Daoy (cell line): ENCODE data around the gene CEACAM19. TPM values are rescaled to one million over a fixed set of nuclear protein-coding genes. Genes with fewer than 3 reads are reported as not detected.
"Not testable (repeated sequence)": the region's sequence is repeated elsewhere in the genome, so short reads cannot be mapped to it uniquely, and the experiment has no call there.

ENCODE experiments used
- DNase-seq: peaks from one replicate; pipeline ENCODE4 v3.0.0-alpha.2; 2015; ENCODE audit warnings: low read depth
- total RNA-seq: library from RNA; depleted of rRNA; stranded (reverse); fragments of >200 nt; shearing (Covaris generic); gene quantifications from 2 replicates; pipeline ENCODE4 v1.2.3, GENCODE V29; 2014

The CEACAM19 gene
- total RNA-seq, 1 experiment from 2014 or later: 0.23 TPM

DNA sequence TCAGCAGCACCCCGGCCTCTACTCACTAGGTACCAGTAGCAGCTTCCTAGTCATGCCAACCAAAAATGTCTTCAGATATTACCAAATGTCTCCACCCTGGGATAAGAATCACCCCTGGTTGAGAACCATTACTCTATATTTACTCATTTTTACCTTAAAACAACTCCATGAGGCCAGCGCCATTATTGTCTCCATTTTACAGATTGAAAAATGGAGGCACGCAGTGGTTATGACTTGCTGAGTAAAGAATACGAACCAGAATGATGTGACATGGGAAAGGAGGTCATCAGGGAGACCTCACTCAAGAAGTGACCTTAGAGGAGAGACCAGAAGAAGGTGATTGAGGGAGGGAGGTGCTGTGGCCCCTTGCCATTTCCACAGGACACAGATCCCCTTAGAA is 2.2 kb downstream of the CEACAM19 start:
- no peak for DNase-seq

- no peak for DNase-seq
Observed at GRCh38 chr19:44675521-44675920, 4.2 kb downstream of the CEACAM19 start.

- peak; percentile 47 for DNase-seq
Observed at GRCh38 chr19:44677019-44677811, 5.9 kb downstream of the CEACAM19 start.

DNA sequence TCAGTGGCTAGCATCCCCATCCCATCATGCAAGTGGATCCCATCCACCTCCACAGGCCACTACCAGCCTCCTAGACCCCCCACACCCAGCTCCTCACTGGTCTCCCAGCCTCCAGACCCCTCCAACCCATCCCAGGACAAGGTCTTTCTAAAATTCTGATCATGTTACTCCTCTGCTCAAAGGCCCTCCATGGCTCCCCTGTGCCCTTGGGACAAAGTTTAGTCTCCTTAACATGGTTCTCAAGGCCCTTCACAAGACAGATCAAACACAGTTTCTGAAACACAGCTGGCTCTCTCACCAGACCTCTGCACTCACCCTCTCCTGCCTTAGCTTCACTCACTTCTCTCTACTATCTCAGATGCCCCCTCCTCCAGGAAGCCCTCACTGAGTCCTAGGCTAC is 9.3 kb downstream of the CEACAM19 start:
- DNase-seq: no peak

DNA sequence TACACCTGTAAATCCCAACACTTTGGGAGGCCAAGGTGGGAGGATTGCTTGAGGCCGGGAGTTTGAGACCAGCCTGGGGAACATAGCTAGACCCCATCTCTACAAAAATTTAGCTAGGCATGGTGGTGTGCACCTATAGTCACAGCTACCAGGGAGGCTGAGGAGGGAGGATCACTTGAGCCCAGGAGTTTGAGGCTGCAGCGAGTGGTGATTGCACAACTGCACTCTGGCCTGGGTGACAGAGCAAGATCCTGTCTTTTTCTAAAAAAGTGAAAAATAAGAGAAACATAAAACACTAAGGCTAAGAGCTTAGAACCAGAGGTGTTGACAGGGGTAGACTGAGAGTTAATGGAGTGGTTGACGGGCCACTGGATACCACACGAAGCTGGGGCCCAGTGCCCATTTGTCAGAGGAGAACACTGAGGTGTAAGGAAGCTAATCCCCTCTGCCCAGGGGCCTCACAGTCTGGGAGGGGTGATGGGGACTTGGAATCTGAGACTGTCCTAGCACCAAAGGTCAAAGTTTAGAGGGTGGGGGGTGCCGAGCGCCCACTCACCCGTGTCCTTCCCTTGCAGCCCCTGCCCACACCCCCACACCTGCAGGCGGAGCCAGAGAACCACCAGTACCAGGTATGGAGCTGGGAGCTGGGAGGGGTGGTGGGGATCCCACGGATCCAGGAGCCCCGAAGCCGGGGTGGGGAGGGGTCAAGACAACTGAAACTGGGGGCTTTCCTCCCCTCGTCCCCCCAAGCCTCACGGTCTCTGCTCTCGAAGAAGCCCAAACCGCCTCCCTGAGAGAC is 10.9 kb downstream of the CEACAM19 start:
- DNase-seq: no peak

- no peak for DNase-seq
Observed at GRCh38 chr19:44682807-44683206, 11.5 kb downstream of the CEACAM19 start.

GRCh38 chr19:44683434-44684210 is 12.3 kb downstream of the CEACAM19 start:
- no peak for DNase-seq

DNA sequence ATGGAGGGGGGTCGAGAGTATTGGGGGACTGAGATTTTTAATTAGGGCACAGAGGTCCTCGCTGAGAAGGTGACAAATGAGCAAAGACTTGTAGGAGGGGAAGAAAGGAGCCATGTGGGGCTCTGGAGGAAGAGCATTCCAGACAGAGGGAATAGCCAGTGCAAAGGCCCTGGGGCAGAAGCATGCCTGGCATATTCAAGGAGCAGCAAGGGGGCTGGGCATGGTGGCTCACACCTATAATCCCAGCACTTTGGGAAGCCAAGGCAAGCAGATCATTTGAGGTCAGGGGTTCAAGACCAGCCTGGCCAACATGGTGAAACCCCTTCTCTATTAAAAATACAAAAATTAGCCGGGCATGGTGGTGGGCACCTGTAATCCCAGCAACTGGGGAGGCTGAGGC is 13.1 kb downstream of the CEACAM19 start:
- DNase-seq: not testable (repeated sequence)

DNA sequence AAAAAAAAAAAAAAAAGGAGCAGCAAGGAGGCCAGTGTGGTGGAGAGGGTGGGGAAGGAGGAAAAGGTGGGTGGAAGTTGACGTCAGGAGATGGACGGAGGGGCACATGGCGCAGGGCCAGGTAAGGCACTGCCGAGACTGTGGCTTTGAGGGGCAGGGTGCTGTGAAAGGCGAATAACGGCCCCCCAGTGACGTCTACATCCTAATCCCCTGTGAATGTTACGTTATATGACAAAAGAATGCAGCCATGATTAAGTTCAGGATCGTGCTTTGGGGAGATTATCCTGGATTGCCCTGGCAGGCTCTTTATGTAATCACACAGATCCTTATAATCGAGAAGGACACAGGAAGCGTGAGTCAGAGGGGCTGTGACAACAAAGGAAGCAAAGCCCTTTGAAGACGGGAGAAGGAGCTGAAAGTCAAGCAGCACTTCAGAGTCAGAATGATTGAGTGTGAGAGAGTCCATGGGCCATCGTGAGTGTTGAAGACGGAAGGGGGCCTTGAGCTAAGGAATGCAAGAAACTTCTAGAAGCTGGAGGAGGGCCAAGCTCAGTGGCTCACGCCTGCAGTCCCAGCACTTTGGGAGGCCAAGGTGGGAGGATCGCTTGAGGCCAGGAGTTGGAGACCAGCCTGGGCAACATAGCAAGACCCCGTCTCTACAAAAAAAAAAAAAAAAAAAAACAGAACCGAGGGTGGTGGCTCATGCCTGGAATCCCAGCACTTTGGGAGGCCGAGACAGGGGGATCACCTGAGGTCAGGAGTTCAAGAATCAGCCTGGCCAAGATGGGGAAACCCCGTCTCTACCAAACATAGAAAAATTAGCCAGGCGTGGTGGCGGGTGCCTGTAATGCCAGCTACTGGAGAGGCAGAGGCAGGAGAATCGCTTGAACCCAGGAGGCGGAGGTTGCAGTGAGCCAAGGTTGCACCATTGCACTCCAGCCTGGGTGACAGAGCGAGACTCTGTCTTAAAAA is 13.9 kb downstream of the CEACAM19 start:
- DNase-seq: peak; percentile 89

GRCh38 chr19:44685877-44686276 is 14.6 kb downstream of the CEACAM19 start:
- peak; percentile 51 for DNase-seq

GRCh38 chr19:44686896-44687295 is 15.6 kb downstream of the CEACAM19 start:
- DNase-seq: no peak

- no peak for DNase-seq
Observed at GRCh38 chr19:44687888-44688287, 16.6 kb downstream of the CEACAM19 start.

DNA sequence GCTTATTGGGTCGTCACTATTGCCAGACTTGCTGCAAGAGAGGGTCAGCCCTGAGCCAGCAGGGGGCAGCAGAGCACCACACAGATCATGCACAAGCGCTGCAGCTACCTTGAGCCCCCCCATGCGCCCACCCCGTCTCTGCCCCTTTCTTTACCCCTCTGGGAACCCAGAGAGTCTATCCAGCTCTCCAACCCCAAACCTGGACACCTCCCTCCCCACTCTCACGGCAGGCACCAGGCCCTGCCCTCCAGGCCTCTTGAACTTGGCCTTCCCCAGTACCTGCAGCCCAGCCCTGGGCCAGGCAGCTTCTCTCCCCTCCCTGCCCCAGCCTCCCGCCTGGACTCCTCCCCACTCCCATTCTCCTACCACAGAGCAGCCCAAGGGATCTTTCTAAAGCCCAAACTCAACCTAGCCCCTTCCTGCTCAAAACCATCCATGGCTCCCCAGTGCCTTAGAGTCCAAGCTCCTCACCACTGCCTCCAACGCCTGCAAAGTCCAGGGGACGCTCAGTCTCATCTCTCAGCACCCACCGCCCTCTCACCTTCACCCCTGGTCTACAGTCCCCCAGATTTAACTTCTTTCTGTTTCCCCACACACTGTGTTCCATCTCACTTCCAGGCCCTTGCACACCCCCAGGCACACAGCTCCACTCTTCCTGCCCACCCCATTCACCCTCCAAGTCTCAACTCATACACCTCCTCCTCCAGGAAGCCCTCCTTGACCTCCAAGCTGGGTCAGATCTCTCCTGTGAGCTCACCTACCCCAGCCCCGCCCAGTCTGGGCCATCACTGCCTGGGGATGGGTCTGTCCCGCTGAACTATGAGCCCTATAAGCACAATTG is 18.2 kb downstream of the CEACAM19 start:
- peak; percentile 80 for DNase-seq

DNA sequence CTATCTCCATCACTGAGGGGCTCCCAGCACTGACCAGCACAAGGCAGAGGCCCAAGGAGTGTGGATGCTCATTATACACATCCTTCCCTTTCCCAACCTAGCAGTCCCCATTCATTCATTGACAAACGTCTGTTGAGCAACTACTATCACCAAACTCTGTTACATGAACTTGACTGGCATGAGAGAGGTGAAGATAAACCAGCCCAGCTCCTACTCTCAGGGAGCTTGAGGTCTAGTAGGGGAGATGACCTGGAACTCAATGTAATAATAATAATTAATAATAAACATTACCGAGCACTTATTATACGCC is 18.8 kb downstream of the CEACAM19 start:
- DNase-seq: no peak

GRCh38 chr19:44692379-44692721 is 21.1 kb downstream of the CEACAM19 start:
- DNase-seq: no peak

- DNase-seq: no peak
Observed at GRCh38 chr19:44694184-44694579, 22.9 kb downstream of the CEACAM19 start.

GRCh38 chr19:44696939-44697669 is 25.8 kb downstream of the CEACAM19 start:
- DNase-seq: no peak

GRCh38 chr19:44697670-44698034 is 26.4 kb downstream of the CEACAM19 start:
- no peak for DNase-seq

GRCh38 chr19:44698492-44699201 is 27.4 kb downstream of the CEACAM19 start, which contains the start of gene CEACAM16:
TSS of gene CEACAM16 (plus strand) at chr19:44699151. CDS start at chr19:44701457, 2,306 bp downstream.
- no peak for DNase-seq
